Hematopoietic multipotent progenitor cell treated with erythropoietin and hydrocortisone succinate and interleukin-3 and kit ligand, for 4 days (in vitro differentiated cells): ENCODE data around the gene WFDC6.
"Not testable (repeated sequence)": the region's sequence is repeated elsewhere in the genome, so short reads cannot be mapped to it uniquely, and the experiment has no call there.

Source experiments
- DNase-seq: peaks from one replicate; pipeline ENCODE4 v3.0.0-alpha.2; 2015

WFDC6 gene

GRCh38 chr20:45539382-45539781 is at the start of gene WFDC6:
Gene WFDC6, minus strand, starts transcription at chr20:45539482. Its CDS starts 75 bp downstream, at chr20:45539407.
- DNase-seq, result no peak

DNA sequence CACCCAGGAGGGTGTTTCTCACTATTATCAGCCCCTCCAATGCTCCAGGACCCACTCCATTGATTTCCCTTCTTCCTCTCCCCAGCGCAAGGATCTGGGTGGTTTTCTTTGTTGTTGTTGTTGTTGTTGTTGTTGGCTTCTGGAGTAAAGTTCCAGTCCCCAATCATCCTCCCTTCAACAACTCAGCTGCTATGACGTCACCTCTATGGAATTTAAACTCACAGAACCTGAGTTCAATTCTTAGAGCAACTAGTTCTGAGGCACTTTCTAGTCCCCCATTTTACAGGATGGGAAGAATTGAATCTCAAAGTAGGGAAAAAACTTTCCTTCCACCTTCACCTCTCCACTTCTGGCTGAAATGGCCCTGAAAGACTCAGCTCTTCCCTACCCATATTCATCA is 49.5 kb upstream of the WFDC6 start:
- no peak for DNase-seq

DNA sequence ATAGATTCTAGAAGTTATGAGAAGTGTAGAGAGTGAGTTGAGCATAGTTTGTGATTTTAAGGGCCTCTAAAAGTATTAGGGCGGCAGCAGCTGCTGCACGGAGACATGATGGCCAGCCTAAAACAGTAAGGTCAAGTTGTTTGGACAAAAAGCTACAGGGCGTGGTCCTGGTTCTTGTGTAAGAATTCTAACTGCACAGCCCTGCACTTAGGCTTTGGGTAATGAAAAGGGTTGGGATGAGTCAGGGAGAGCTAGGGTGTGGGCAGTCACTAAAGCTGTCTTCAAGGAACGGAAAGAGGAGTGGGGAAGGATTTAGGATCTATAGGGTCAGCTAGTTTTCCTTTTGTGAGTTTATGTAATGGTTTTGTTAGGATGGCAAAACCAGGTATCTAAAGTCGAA is 46.7 kb upstream of the WFDC6 start:
- DNase-seq, result not testable (repeated sequence)

DNA sequence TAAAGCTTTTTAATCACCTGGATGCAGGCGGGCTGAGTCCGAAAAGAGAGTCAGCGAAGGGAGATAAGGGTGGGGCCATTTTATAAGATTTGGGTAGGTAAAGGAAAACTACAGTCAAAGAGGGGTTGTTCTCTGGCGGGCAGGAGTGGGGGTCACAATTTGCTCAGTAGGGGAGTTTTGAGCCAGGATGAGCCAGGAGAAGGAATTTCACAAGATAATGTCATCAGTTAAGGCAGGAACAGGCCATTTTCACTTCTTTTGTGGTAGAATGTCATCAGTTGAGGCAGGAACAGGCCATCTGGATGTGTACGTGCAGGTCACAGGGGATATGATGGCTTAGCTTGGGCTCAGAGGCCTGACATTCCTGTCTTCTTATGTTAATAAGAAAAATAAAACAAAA is 45.0 kb upstream of the WFDC6 start:
- DNase-seq, result not testable (repeated sequence)

DNA sequence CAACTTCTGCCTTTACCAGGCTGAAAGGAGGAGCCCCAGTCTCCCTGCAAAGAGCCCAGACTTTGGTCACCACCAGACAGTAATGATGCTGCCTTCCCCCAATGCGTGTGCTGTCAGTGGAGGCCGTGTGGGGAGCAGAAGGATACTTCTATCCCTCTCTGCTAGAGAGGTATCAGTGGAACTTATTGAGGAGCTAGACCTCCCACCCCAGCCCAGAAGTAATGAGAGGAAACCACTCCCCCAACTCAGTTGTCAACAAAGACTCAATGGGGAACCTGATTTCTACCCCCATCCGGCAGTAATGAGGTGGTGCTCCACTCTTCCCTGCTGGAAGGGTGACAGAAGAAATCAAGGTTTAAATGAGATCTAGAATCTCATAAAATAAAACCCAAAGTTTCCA is 44.2 kb upstream of the WFDC6 start:
- no peak for DNase-seq

DNA sequence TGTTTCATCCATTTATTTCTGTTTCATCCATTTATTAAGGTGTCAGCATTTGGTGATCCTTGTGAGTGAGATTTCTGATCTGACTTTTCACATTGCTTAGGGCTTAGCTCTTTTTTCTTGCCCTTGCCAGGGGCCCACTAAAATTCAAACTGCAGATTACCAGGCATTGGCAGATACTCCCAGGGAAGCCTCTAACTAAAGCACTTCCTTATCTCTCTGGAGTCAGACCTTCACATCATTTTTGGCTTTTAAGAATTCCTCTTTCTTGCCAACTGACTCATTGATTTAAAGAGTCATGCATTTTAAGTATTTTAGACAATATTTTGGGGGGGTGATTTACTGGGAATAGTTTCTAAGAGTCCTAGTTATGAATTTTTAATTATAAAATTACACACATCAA is 42.4 kb upstream of the WFDC6 start:
- DNase-seq, result peak; percentile 30

- no peak for DNase-seq
Observed at GRCh38 chr20:45579184-45579583, 39.9 kb upstream of the WFDC6 start, which contains the start of gene WFDC8. Gene WFDC8, minus strand, starts transcription at chr20:45579284. Its CDS starts 37 bp downstream, at chr20:45579247.

DNA sequence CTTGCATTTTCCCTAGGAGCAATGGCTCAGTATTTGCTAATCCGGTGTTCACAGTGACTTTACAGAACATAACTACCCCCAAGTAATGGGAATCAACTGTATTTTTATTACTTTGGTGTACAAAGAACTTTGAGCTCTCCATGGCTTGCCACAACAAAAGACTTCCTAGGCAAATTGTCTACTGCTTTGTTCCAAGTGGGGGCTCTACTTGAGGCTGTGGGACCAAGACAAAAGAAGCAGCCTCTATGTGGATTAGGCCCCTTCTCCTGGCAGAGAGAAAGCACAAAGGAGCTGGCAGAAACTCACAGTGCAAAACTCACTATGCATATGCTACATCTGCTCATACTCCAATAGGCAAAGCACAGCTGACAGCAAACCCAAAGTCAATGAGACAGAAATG is 38.9 kb upstream of the WFDC6 start:
- DNase-seq, result no peak

DNA sequence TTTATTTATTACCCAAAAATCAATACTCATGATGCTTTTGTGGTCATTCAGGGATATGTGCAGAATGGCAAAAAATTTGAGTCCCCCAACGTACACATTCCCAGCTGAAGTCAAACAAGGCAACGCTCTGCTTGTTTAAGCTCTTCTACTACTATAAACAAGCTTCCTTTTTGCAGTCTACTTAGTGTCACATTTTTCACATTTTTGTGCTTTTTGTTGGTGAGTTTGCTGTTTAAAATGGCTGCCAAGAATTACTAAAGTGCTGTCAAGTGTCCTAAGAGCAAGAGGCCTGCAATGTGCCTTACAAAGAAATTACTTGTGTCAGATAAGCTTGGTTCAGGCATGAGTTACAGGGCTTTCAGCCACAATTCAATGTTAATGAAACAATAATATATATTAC is 37.7 kb upstream of the WFDC6 start:
- no peak for DNase-seq

DNA sequence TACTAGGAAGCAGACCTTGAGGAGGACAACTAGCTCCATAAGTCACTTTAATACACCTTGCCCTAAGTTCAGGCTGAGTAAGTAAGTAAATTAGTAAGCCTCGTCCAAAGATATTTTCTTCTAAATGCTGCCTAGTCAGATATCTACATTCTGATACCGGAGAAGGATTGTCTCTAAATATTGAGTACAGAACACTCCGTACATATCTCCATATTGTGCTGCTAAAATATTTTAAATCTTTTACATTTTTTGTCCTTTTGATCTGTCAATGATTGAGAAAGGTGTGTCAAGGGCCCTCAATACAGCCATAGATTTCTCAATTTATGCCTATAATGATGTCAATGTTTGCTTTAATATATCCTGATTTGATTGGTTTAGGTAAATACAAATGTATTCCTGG is 36.6 kb upstream of the WFDC6 start:
- DNase-seq, result no peak

- not testable (repeated sequence) for DNase-seq
Observed at GRCh38 chr20:45569650-45570049, 30.4 kb upstream of the WFDC6 start.

DNA sequence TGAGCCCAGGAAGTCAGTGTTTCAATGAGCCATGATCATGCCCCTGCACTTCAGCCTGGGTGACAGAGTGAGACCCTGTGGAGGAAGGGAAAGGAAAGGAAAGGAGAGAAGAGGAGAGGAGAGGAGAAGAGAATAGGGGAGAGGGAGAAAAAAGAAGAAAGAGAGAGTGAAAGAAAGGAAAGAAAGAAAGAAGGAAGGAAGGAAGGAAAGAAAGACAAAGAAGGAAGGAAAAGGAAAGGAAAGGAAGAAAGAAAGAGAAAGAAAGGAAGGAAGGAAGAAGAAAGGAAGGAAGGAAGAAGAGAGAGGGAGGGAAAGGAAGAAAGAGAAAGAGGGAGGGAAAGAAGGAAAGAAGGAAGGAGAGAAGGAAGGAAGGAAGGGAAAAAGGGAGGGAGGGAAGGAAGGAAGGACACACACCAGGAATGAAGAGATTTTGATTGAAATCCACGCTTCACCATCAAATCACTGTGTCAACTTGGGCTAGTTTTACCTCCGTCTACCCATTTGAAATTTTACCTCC is 25.5 kb upstream of the WFDC6 start:
- no peak for DNase-seq

DNA sequence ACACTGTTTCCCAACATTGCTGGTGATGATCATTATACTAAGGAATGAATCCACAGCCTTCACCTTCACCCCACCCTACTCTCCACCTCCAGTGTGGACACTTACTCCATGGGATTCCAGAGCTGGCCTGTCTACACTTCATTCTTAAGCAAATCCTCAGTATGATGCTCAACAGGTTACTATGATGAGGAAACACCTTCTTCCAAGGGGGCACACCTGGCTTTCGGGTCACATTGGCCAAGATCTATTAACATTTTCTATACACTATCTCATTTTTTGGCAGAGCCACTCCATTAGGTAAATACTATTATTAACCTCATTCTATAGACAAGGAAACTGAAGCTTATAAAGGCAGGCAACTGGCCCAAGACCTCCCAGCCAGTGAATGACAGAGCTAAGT is 15.9 kb upstream of the WFDC6 start:
- no peak for DNase-seq

DNA sequence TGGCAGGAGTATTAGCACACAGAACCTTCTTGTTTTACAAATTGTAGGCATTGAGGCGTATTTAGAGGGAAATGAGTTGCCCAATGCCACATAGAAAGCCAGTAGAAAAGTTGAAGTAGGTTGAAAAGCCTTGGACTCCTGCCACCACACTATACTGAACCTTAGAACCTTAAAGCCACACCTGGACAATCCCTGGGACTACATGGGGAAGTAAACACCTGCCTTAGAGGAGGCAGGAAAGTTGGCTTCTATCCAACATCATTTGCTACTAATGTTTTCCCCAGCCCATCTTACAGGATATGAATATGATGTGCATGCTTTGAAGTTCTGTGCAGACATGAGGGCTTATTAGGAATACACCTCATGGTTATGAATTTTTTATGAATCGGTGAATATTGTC is 13.2 kb upstream of the WFDC6 start:
- no peak for DNase-seq

GRCh38 chr20:45550765-45551164 is 11.5 kb upstream of the WFDC6 start:
- DNase-seq, result no peak

DNA sequence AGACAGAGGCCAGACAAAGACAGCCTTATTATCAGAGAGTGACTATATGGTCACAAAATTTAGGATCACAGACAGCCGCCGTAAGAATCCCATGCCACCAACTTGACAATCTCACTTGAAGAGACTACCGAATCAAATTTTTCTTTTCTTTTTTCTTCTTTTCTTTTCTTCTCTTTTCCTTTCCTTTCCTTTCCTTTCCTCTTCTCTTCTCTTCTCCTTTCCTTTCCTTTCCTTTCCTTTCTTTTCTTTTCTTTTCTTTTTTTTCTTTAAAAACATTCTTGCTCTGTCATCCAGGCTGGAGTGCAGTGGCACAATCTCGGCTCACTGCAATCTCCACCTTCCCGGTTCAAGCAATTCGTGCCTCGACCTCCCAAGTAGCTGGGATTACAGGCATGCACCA is 9.1 kb upstream of the WFDC6 start:
- DNase-seq, result no peak

DNA sequence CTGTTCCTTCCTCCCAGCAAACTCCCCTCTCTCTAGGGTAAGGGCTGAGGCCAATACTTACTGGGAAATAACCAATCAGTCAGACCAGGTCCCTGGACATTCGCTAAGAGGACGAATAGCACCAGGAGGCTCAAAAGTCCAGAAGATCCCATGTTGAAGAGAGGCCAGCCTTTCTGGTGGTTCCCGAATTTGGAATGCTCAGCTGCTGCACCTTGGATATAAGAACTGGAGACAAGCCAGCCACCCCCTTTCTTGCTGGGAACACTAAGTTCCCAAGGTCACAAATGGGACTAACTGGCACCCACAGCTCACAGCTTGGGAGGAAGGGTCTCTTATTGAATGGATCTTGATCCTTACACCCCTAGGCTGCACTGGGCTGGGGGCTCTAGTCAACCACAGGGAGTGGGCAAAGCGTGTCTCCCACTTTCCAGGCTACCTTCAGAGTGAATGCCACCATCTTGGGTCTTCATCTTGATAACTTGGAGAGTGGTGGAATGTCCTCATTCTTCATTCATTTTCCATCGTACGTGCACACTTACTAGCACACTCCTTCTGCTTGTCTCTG is 8.0 kb upstream of the WFDC6 start, which contains the start of gene EPPIN:
EPPIN (minus strand) TSS at position 196 of the 565 bp plus-strand sequence; CDS start at position 152, 44 bp downstream.
- no peak for DNase-seq

DNA sequence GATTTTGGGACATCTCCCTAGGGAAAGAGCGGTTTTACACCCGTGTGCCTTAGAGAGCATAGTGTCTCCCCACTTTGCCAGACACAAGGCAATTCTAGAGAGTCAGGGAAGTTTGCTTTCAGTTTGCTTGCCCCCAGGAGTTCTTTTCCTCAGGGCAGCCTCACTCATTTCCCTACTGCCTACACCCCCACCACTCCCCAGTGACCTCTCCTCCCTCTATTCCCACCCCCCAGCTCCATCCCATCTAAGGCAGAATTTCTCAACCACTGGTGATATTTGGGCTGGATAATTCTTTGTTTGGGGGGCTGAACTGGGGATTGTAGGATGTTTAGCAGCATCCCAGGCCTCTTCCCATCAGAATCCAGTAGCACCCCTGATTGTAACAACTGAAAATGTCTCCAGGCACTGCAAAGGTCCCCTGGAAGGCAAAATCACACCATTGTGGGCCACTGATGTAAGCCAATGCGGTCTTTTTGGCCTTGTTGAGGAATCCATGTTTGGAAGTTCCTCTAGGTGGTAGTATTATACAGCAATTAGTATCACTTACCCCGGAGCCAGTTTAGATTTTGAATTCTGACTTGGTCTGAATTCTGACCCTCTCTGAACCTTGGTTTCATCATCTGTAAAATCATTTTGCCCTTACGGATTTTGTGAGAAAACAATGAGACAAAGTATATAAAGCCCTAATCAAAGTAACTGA is 6.6 kb upstream of the WFDC6 start:
- DNase-seq, result peak; percentile 35

DNA sequence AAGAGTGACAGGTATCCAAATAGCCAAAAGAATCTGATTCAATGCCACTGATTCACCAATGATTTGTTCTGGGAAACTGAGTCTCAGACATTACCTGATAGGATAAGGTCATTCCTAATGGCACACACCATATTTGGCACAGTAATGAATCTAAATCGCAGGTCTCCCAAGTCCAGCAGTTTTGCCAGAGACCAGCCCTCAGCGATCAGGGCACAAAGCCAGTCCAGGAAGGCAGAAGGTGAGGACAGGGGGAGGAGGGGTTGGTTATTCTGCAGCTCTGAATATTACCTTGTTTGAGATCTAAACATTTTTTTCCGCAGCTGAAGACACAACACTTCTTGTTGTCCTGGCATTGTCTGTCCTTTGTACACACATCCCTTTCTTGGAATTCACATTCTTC is 6.1 kb upstream of the WFDC6 start:
- DNase-seq, result no peak

DNA sequence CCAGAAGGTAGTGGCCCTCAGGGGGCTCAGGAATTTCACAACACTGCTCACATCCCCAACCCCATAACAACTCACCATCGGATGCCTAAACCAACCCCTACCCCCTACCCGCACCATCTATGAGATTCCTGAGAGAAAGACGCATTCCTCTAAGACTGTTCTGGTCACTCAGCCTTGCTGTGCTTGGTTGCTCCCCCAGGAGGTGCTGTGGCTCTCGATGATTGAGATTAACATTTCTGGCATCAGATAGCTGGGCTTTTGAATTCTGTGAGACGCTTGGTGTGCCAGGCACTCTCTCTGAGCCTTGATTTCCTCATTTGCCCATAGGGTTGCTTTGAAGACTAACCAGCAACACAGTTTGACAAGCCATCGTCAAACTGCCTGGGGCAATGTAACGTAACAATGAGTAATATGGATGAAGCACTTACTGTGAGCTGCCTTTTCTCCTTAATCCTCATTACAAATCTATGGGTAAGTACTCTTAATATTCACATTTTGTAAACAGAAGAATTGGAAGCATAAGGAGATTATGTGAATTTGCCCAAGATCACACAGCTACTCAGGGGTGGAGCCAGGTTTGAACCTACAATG is 978 bp downstream of the WFDC6 start:
- DNase-seq, result no peak

- DNase-seq, result no peak
Observed at GRCh38 chr20:45527294-45527693, 12.0 kb downstream of the WFDC6 start.

GRCh38 chr20:45523821-45524220 is 15.5 kb downstream of the WFDC6 start:
- DNase-seq, result no peak

GRCh38 chr20:45518282-45518681 is 21.0 kb downstream of the WFDC6 start:
- DNase-seq, result no peak
